ENCODE results near the gene SPDYE3. TPM values are rescaled to one million over a fixed set of nuclear protein-coding genes. Genes with fewer than 3 reads are reported as not detected.

SPDYE3 gene
- total RNA-seq, 2 donors from 2014 or later, result not detected

- no peak overlapping the region for H3K4me3 ChIP-seq
- no peaks in the 10 kb centered on the region for H3K9me3 ChIP-seq
- no peak for DNase-seq (ENCODE audit: low spot score)
- H3K27me3 ChIP-seq, result no peaks in the 10 kb centered on the region
- no peak for TF ChIP-seq CTCF (IDR thresholded peaks at IDR 0.05)
- H3K27ac ChIP-seq, result no peak overlapping the region
- peaks cover 12% of the 10 kb centered on the region for H3K36me3 ChIP-seq
- no peaks in the 10 kb centered on the region for H3K4me1 ChIP-seq
Measured at GRCh38 chr7:100366411-100367250, 59.1 kb downstream of the SPDYE3 start.

GRCh38 chr7:100367251-100367620 is 59.7 kb downstream of the SPDYE3 start:
- no peak overlapping the region for H3K4me3 ChIP-seq

GRCh38 chr7:100367676-100368613 is 60.4 kb downstream of the SPDYE3 start:
- no peak overlapping the region for H3K27ac ChIP-seq
- no peak for DNase-seq (ENCODE audit: low spot score)
- TF ChIP-seq CTCF (IDR thresholded peaks at IDR 0.05), result no peak

More at GRCh38 chr7:100367251-100367620, 59.7 kb downstream of the SPDYE3 start:
- TF ChIP-seq CTCF (IDR thresholded peaks at IDR 0.05), result no peak
- DNase-seq (ENCODE audit: low spot score), result no peak
- Histone ChIP-seq H3K27me3 (no peaks in the 10 kb centered on the region), H3K27ac (no peak overlapping the region), H3K36me3 (peaks cover 6% of the 10 kb centered on the region), H3K9me3 (no peaks in the 10 kb centered on the region), H3K4me1 (no peaks in the 10 kb centered on the region)

GRCh38 chr7:100369105-100369504 is 61.6 kb downstream of the SPDYE3 start:
- TF ChIP-seq CTCF (IDR thresholded peaks at IDR 0.05), result no peak
- H3K27ac ChIP-seq, result peak overlapping the region; percentile 35 to 48
- H3K4me3 ChIP-seq, result no peak overlapping the region
- no peaks in the 10 kb centered on the region for H3K36me3 ChIP-seq
- peaks cover 0 to 3% of the 10 kb centered on the region in 2 donors for H3K4me1 ChIP-seq
- DNase-seq (ENCODE audit: low spot score), result peak; percentile 71
- no peaks in the 10 kb centered on the region for H3K9me3 ChIP-seq
- H3K27me3 ChIP-seq, result no peaks in the 10 kb centered on the region

More at GRCh38 chr7:100367676-100368613, 60.4 kb downstream of the SPDYE3 start:
- Histone ChIP-seq H3K36me3 (no peaks in the 10 kb centered on the region), H3K9me3 (no peaks in the 10 kb centered on the region), H3K4me3 (no peak overlapping the region), H3K27me3 (no peaks in the 10 kb centered on the region), H3K4me1 (peaks cover 0 to 3% of the 10 kb centered on the region in 2 donors)

- Histone ChIP-seq H3K4me3 (no peak overlapping the region), H3K36me3 (no peaks in the 10 kb centered on the region), H3K27me3 (no peaks in the 10 kb centered on the region), H3K4me1 (peaks cover 0 to 3% of the 10 kb centered on the region in 2 donors), H3K9me3 (no peaks in the 10 kb centered on the region), H3K27ac (peak overlapping the region in 1 of 2 donors; percentile 48)
- no peak for DNase-seq (ENCODE audit: low spot score)
- TF ChIP-seq CTCF (IDR thresholded peaks at IDR 0.05), result no peak
Measured at GRCh38 chr7:100370303-100370702, 62.8 kb downstream of the SPDYE3 start.
